SKM-1 treated with dmso at 0.1 percent for 144 hours (cell line): ENCODE measurements around the gene SBF2.

Experiments
- DNase-seq: peaks from one replicate; lab custom pipeline; 2025; ENCODE audit not compliant: unreplicated experiment; lab: John Stamatoyannopoulos, UW

Gene SBF2

GRCh38 chr11:10302359-10302743, 8.3 kb upstream of the SBF2 start:
- DNase-seq = no peak

GRCh38 chr11:10301656-10302358, 7.8 kb upstream of the SBF2 start:
- no peak for DNase-seq

- DNase-seq = peak; percentile 25
Measured at GRCh38 chr11:10298342-10298741, 4.3 kb upstream of the SBF2 start.

- DNase-seq = no peak
Measured at GRCh38 chr11:10295064-10295901, 1.3 kb upstream of the SBF2 start.

GRCh38 chr11:10294290-10294953, 403 bp upstream of the SBF2 start:
- DNase-seq = no peak

- no peak for DNase-seq
Measured at GRCh38 chr11:10291801-10292638, 2.0 kb downstream of the SBF2 start.

GRCh38 chr11:10289765-10290380, 4.1 kb downstream of the SBF2 start:
- no peak for DNase-seq

GRCh38 chr11:10288881-10289764, 4.9 kb downstream of the SBF2 start:
- DNase-seq = no peak

GRCh38 chr11:10287766-10288715, 6.0 kb downstream of the SBF2 start:
- DNase-seq = no peak

- DNase-seq = no peak
Measured at GRCh38 chr11:10287140-10287539, 6.9 kb downstream of the SBF2 start.

- DNase-seq = no peak
Measured at GRCh38 chr11:10285148-10285802, 8.7 kb downstream of the SBF2 start.

GRCh38 chr11:10283991-10284390, 10.0 kb downstream of the SBF2 start:
- no peak for DNase-seq

- no peak for DNase-seq
Measured at GRCh38 chr11:10282117-10282516, 11.9 kb downstream of the SBF2 start.

GRCh38 chr11:10275714-10276113, 18.3 kb downstream of the SBF2 start:
- DNase-seq = no peak

GRCh38 chr11:10274726-10275125, 19.3 kb downstream of the SBF2 start:
- no peak for DNase-seq

GRCh38 chr11:10273738-10274137, 20.3 kb downstream of the SBF2 start:
- no peak for DNase-seq

- DNase-seq = no peak
Measured at GRCh38 chr11:10272132-10272531, 21.9 kb downstream of the SBF2 start.
